ENCODE data around the gene HTT.

DNA sequence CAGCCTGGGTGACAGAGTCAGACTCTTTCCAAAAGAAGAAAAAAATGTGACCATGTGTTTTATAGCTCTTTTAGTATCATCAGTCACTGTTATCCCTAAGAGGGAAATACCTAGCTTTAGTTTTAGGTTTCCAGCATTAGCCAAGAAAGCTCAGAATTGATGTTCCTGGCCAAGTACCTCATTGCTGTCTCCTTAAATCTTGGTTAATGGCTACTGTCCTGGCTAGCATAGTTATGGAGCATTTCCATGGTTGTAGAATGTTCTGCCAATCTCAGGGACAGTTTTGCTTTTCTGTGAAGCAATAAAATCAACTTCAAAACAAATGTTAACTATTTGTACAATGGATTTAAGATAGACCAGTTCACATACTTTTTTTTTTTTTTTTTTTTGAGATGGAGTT is 74.4 kb downstream of the HTT start:
- TF ChIP-seq, protein P1, sequence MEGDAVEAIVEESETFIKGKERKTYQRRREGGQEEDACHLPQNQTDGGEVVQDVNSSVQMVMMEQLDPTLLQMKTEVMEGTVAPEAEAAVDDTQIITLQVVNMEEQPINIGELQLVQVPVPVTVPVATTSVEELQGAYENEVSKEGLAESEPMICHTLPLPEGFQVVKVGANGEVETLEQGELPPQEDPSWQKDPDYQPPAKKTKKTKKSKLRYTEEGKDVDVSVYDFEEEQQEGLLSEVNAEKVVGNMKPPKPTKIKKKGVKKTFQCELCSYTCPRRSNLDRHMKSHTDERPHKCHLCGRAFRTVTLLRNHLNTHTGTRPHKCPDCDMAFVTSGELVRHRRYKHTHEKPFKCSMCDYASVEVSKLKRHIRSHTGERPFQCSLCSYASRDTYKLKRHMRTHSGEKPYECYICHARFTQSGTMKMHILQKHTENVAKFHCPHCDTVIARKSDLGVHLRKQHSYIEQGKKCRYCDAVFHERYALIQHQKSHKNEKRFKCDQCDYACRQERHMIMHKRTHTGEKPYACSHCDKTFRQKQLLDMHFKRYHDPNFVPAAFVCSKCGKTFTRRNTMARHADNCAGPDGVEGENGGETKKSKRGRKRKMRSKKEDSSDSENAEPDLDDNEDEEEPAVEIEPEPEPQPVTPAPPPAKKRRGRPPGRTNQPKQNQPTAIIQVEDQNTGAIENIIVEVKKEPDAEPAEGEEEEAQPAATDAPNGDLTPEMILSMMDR (IDR thresholded peaks at IDR 0.05 in 8 of 11, conservative IDR thresholded peaks at IDR 0.05 in 3 of 11): no peak
- TF ChIP-seq POLR2A (IDR thresholded peaks at IDR 0.05) (no peak), POLR2AphosphoS5 (IDR thresholded peaks at IDR 0.05) (no peak)

Data from spleen (tissue), 7 donors.